ENCODE data around the gene RAPGEF1.

RAPGEF1 gene

GRCh38 chr9:131661568-131662288 lies 78.1 kb downstream of the RAPGEF1 start:
- TF ChIP-seq CTCF (IDR thresholded peaks at IDR 0.05; ENCODE audit: control extremely low read depth, extremely low read depth, low read depth, missing control alignments): no peak
- POLR2A ChIA-PET: no interaction called here
- peak; percentile 46 for DNase-seq (ENCODE audit: extremely low spot score)
- CTCF ChIA-PET: interaction anchor here (1.0 to 2.2 kb wide), 2 partner anchors 10 to 20 kb away, joined by 3 to 6 read pairs; no protein-coding TSS in a partner anchor

GRCh38 chr9:131660466-131661405 lies 79.1 kb downstream of the RAPGEF1 start:
- ChIA-PET POLR2A (no interaction called here), CTCF (no interaction called here)
- TF ChIP-seq CTCF (IDR thresholded peaks at IDR 0.05; ENCODE audit: control extremely low read depth, extremely low read depth, low read depth, missing control alignments): no peak
- no peak for DNase-seq (ENCODE audit: extremely low spot score)

GRCh38 chr9:131658377-131659129 lies 81.3 kb downstream of the RAPGEF1 start:
- no peak for TF ChIP-seq CTCF (IDR thresholded peaks at IDR 0.05; ENCODE audit: control extremely low read depth, extremely low read depth, low read depth, missing control alignments)
- ChIA-PET POLR2A (no interaction called here), CTCF (interaction anchor here (1.0 to 2.1 kb wide), 2 partner anchors 20 to 84 kb away, joined by 3 to 5 read pairs; no protein-coding TSS in a partner anchor)
- no peak for DNase-seq (ENCODE audit: extremely low spot score)

DNA sequence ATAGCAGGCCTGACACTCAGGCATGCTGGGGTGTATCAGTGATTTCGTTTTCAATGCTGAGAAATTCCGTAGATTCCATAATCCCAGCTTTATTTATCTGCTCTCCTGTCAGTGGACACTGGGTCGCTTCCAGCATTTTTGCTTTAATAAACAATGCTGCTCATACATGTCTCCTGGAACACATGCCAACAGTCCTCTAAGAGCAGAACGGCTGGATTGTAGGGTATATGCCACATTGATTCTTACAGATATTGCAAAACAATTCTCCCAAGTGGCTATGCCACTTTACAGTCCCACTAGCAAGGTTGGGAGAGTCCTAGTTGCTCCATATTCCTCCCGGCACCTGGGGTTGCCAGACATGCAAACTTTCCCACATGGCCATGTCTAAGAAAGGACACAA lies 81.9 kb downstream of the RAPGEF1 start:
- CTCF ChIA-PET: interaction anchor here (2.1 kb wide), 1 partner anchor 85 kb away, joined by 5 read pairs; no protein-coding TSS in a partner anchor
- no peak for DNase-seq (ENCODE audit: extremely low spot score)
- no peak for TF ChIP-seq CTCF (IDR thresholded peaks at IDR 0.05; ENCODE audit: control extremely low read depth, extremely low read depth, low read depth, missing control alignments)
- POLR2A ChIA-PET: no interaction called here

DNA sequence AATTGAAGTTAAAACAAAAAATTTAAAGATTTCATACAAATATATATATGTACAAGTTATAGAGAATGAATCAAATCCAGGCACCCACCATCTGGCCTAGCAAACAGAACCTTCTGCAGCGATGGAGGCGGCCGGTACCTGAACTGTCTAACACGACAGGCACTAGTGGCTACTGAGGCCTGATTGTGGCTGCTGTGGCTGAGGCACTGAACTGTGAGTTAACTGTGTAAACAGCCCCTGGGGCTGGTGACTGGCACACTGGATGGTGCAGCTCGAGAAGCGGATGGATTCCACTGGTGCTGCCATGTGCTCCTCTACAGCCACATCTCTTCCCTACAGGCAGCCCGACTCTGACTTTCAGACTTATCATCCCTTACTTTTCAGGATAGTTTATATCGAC lies 82.4 kb downstream of the RAPGEF1 start:
- CTCF ChIA-PET: interaction anchor here (2.1 kb wide), 1 partner anchor 85 kb away, joined by 5 read pairs; no protein-coding TSS in a partner anchor
- no peak for TF ChIP-seq CTCF (IDR thresholded peaks at IDR 0.05; ENCODE audit: control extremely low read depth, extremely low read depth, low read depth, missing control alignments)
- POLR2A ChIA-PET: no interaction called here
- no peak for DNase-seq (ENCODE audit: extremely low spot score)

DNA sequence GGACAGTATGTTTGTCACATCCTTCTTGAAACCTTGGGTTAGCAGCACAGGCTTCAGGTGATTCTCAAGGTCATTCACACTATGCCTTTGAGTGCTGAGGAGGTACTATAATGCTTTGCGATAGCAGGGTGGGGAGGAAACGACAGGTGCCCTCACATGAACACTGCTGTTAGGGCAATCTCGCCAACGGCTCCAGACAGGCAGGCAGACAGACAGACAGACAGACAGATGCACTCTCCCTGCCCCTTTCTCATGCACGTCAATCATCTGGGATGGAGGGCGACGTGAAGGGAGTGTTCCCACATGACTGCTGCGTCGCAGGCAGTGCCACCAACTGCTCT lies 82.9 kb downstream of the RAPGEF1 start:
- ChIA-PET CTCF (interaction anchor here (1.1 to 1.4 kb wide), 2 partner anchors 8 to 17 kb away, joined by 3 to 6 read pairs; no protein-coding TSS in a partner anchor), POLR2A (no interaction called here)
- DNase-seq (ENCODE audit: extremely low spot score): no peak
- TF ChIP-seq CTCF (IDR thresholded peaks at IDR 0.05; ENCODE audit: control extremely low read depth, extremely low read depth, low read depth, missing control alignments): no peak

Data from GM10248 (cell line).